WI38 (cell line): ENCODE data around the gene NFE2L1.

ENCODE experiments used
- H3K4me3 ChIP-seq: 2 replicates; pipeline ENCODE4 v1.5.1; 2011; ENCODE audit warnings: low read depth, mild to moderate bottlenecking, control low read depth, low read length
- TF ChIP-seq, protein P1 (sequence below): IDR thresholded peaks from 2 replicates; pipeline ENCODE4 v1.5.1; 2012; ENCODE audit warnings: low read depth, mild to moderate bottlenecking, control low read depth, low read length

NFE2L1 gene

DNA sequence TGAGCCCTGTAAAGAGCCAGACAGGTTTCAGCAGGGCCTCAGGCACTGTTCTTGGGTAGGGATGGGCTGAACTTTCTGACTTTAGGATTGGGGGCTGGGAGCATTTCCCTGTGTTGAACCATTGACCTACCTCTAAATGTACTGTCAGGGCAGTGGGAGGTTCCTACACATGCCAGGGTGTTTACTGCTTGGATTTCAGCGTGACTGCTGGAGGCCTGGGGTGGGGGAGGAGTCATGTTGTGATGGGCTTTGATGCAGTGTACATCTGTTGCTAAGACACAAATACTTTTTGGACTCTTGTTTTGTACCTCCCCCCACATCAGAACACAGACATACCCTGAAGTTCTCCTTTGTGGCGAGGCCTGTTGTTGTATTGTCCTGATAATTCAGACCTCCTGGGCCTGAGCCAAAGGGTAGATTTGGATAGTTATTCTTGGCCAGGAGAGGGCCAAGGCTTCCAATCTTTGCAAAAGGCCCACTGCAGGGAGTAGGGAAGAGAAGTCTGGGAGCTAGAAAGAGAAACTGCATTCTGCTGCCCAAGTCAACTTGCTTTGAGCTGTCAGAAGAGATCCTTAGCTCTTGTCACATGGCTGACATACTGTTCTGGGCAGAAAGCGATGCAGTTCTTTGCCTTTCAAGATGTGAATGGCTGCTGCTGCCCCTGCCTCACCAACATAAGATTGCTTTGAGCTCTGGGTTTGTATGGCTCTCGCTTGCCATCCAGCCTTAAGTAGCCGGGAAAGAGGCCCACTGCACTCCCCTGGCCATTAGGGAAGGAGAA lies 3.7 kb downstream of the NFE2L1 start:
- TF ChIP-seq, protein P1, sequence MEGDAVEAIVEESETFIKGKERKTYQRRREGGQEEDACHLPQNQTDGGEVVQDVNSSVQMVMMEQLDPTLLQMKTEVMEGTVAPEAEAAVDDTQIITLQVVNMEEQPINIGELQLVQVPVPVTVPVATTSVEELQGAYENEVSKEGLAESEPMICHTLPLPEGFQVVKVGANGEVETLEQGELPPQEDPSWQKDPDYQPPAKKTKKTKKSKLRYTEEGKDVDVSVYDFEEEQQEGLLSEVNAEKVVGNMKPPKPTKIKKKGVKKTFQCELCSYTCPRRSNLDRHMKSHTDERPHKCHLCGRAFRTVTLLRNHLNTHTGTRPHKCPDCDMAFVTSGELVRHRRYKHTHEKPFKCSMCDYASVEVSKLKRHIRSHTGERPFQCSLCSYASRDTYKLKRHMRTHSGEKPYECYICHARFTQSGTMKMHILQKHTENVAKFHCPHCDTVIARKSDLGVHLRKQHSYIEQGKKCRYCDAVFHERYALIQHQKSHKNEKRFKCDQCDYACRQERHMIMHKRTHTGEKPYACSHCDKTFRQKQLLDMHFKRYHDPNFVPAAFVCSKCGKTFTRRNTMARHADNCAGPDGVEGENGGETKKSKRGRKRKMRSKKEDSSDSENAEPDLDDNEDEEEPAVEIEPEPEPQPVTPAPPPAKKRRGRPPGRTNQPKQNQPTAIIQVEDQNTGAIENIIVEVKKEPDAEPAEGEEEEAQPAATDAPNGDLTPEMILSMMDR: 0 out of 2 replicates have a peak, but pooled peaks have one; percentile 4
- peak overlapping the region; percentile 16; the same call in 1 of the 2 replicates for H3K4me3 ChIP-seq

DNA sequence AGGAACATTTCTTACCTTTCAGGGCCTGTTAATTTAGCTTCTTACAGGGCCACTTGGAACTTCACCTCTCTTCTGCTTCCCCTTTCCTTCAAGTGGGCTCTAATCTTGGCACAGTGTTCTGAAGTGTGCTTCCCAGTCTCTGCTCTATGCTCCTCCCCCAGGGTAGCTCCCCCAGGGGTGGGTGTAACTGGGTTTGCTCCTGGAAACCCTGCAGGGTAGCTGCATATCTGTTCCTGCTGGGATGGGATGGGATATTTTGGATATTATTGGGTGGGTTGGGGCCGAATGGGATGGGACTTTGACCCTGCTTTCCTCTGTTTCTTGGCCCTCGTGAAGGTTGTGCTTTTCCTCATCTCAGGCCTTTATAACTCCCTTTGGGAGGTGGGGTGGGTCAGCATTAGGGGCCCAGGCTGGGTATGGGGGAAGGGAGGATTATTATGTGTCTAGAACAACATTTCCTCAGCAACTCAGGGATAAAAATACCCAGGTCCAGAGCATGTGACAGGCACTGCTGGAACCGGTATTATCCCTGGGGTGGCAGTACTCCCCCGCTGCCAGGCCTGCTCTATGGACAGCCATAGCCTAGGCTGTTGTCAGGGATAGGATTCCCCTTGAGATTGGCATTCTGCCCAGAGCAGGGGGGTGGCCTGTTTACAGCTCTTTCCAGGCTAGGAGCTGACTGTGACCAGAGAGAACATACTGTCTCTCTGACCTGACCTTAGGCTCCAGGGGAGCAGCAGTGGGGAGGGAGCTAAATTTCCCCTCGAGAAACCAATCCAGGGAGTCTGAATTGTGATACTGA lies 5.0 kb downstream of the NFE2L1 start:
- H3K4me3 ChIP-seq: peak overlapping the region; percentile 16; the same call in 1 of the 2 replicates
- TF ChIP-seq, protein P1: no peak

DNA sequence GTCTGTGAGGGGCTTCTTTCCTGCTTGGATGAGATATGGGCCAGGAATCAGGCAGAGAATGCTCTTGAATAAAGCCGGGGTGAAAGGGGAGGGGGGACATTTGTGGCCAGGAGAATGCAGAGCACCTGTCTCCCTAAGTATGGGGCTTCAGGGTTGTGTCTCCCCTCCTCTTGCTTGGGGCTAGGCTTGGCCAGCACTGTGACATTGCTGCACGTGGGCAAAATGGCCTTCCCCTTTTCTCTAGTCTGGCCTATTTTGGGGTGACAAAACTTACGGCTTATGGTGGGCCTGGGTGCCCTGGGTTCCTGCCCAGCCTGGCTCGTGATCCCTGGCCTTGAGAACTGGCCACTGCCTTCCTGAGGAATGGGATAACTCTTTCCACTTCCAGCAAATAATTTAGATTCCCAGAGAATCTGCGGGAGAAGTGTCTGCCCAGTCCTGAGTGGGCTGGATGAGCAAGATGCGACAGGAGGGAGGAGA lies 5.6 kb downstream of the NFE2L1 start:
- TF ChIP-seq, protein P1: no peak
- no peak overlapping the region for H3K4me3 ChIP-seq

GRCh38 chr17:48054238-48055185 lies 6.4 kb downstream of the NFE2L1 start:
- TF ChIP-seq, protein P1: no peak
- H3K4me3 ChIP-seq: no peak overlapping the region

- TF ChIP-seq, protein P1: no peak
- no peak overlapping the region for H3K4me3 ChIP-seq
Measured at GRCh38 chr17:48055531-48056245, 7.5 kb downstream of the NFE2L1 start.

GRCh38 chr17:48056246-48056745 lies 8.1 kb downstream of the NFE2L1 start:
- TF ChIP-seq, protein P1: no peak
- no peak overlapping the region for H3K4me3 ChIP-seq
